ENCODE data around the gene MAN1A1.

MAN1A1 gene

DNA sequence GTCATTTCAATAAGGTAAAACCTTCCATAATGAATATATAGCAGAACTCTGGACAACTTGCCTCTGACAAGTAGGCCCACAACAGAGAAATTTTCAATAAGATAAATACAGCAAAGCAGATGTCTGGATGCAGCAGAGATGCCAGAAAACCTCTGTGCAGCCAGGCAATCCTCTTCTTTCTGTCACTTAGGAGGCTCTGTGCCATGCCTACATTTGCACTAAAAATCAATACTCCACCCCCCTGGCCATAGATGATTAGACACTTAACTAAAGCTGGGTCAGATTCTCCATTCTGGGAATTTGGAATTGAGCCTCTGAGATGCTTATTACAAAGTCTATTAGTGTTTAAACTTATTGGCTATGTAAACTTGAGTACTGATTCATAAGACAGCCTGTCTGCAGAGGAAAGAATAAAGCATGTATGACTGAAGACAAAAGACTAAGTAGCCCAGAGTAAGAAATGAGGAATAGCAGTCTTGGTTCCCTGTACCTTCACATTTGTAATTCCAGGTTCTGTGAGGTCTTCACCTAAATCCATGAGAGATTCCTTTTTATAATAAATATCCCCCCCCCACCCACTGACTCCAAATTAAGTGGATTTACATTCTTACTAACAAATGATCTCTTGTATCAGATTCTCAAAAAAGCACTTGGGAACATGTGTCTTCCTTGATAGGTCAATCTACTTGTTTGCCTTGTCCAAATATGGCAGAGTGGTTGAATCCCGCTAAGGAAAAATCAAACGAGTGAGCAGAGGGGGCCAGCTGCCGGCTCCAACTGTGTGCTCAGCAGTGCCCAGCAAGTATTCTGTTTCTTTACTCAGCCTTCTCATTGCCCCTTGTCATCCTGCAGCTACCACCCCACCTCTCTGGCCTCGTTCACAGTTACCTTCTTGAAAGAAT lies 20.4 kb downstream of the MAN1A1 start:
- H3K4me3 ChIP-seq (ENCODE audit: low read length), result no peak overlapping the region
- H3F3A ChIP-seq (ENCODE audit: insufficient read depth, low read length), result 0 out of 2 replicates have a peak, but pooled peaks cover 3% of the 10 kb centered on the region
- no peak for DNase-seq
- H3K4me1 ChIP-seq (ENCODE audit: low read length), result peaks cover 33% of the 10 kb centered on the region
- H3K9me3 ChIP-seq (replicated peaks; ENCODE audit: insufficient read depth, low read length), result no peaks in the 10 kb centered on the region
- no peak overlapping the region for H3K9ac ChIP-seq (ENCODE audit: low read length)
- H3K79me2 ChIP-seq (ENCODE audit: low read length), result peaks cover 98% of the 10 kb centered on the region
- H2AFZ ChIP-seq (ENCODE audit: low read length), result no peak overlapping the region
- no peaks in the 10 kb centered on the region for H3K9me2 ChIP-seq (replicated peaks; ENCODE audit: insufficient read depth, low read length)
- TF ChIP-seq EZH2phosphoT487 (IDR thresholded peaks at IDR 0.05; ENCODE audit: low read length) (no peak), EZH2 (optimal IDR thresholded peaks at IDR 0.05; ENCODE audit: low read depth, low read length) (no peak)
- TF ChIP-seq, protein P1, sequence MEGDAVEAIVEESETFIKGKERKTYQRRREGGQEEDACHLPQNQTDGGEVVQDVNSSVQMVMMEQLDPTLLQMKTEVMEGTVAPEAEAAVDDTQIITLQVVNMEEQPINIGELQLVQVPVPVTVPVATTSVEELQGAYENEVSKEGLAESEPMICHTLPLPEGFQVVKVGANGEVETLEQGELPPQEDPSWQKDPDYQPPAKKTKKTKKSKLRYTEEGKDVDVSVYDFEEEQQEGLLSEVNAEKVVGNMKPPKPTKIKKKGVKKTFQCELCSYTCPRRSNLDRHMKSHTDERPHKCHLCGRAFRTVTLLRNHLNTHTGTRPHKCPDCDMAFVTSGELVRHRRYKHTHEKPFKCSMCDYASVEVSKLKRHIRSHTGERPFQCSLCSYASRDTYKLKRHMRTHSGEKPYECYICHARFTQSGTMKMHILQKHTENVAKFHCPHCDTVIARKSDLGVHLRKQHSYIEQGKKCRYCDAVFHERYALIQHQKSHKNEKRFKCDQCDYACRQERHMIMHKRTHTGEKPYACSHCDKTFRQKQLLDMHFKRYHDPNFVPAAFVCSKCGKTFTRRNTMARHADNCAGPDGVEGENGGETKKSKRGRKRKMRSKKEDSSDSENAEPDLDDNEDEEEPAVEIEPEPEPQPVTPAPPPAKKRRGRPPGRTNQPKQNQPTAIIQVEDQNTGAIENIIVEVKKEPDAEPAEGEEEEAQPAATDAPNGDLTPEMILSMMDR (IDR thresholded peaks at IDR 0.05; ENCODE audit: low read length), result no peak
- 0 out of 2 replicates have a peak, but pooled peaks cover 3% of the 10 kb centered on the region for H3K36me3 ChIP-seq (replicated peaks; ENCODE audit: insufficient read depth, low read length)
- H3K27me3 ChIP-seq (replicated peaks; ENCODE audit: insufficient read depth, low read length), result no peaks in the 10 kb centered on the region
- H3K4me2 ChIP-seq (ENCODE audit: low read depth, low read length), result peak overlapping the region; percentile 25
- H3K27ac ChIP-seq (ENCODE audit: low read length), result no peak overlapping the region; the same call in 1 of the 2 replicates
- peaks cover 7% of the 10 kb centered on the region; the same call in 1 of the 2 replicates for H4K20me1 ChIP-seq (ENCODE audit: insufficient read depth, low read length)

DNA sequence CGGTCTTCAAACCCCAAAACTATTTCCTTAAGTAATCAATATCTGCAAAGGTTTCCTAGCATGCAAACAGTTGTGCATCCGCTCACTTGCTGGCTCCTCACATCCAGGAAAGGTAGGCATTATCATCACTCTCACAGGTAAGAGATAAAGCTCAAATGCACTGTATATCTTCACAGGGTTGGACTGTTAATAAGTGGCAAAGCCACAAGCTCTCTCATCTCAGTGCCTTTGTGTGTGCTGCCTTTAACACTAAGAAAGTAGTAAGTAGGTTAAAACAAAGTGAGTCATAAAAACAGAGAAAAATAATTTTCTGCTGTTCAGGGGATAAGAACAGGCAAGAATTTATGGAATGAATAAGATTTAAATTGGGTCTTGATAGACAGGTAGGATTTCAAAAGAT lies 21.3 kb downstream of the MAN1A1 start:
- Histone ChIP-seq H3K4me2 (ENCODE audit: low read depth, low read length) (peak overlapping the region; percentile 25; the same call in 1 of the 2 replicates), H3K4me3 (ENCODE audit: low read length) (no peak overlapping the region), H2AFZ (ENCODE audit: low read length) (no peak overlapping the region), H3K9me3 (replicated peaks; ENCODE audit: insufficient read depth, low read length) (no peaks in the 10 kb centered on the region), H3K27ac (ENCODE audit: low read length) (peak overlapping the region; percentile 41; the same call in 1 of the 2 replicates), H3F3A (ENCODE audit: insufficient read depth, low read length) (0 out of 2 replicates have a peak, but pooled peaks cover 3% of the 10 kb centered on the region), H3K9ac (ENCODE audit: low read length) (no peak overlapping the region), H3K36me3 (replicated peaks; ENCODE audit: insufficient read depth, low read length) (0 out of 2 replicates have a peak, but pooled peaks cover 3% of the 10 kb centered on the region), H3K9me2 (replicated peaks; ENCODE audit: insufficient read depth, low read length) (no peaks in the 10 kb centered on the region), H3K4me1 (ENCODE audit: low read length) (peaks cover 33% of the 10 kb centered on the region), H4K20me1 (ENCODE audit: insufficient read depth, low read length) (peaks cover 7% of the 10 kb centered on the region; the same call in 1 of the 2 replicates), H3K27me3 (replicated peaks; ENCODE audit: insufficient read depth, low read length) (no peaks in the 10 kb centered on the region), H3K79me2 (ENCODE audit: low read length) (peaks cover 98% of the 10 kb centered on the region)
- no peak for TF ChIP-seq EZH2phosphoT487 (IDR thresholded peaks at IDR 0.05; ENCODE audit: low read length)
- TF ChIP-seq EZH2 (optimal IDR thresholded peaks at IDR 0.05; ENCODE audit: low read depth, low read length), result no peak
- TF ChIP-seq, protein P1 (IDR thresholded peaks at IDR 0.05; ENCODE audit: low read length), result no peak
- DNase-seq, result no peak

DNA sequence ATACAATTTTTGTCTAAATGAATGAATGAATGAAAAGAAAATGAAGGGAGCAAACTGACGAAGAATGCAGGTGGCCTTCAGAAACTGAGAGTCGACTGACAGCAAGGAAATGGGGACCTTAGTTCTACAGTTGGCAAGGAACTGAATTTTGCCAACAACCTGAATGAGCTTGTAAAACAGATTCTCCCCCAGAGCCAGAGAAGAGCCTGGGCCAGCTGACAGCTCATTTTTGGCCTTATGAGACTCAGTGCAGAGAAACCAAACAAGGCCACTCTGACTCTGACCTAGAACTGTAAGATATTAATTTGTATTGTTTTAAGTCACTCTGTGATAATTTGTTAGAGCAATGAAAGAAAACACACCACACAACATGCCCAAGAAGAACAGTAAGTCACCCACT lies 21.8 kb downstream of the MAN1A1 start:
- Histone ChIP-seq H3K9ac (ENCODE audit: low read length) (no peak overlapping the region), H3K4me1 (ENCODE audit: low read length) (peaks cover 33% of the 10 kb centered on the region), H2AFZ (ENCODE audit: low read length) (no peak overlapping the region), H3K79me2 (ENCODE audit: low read length) (peaks cover 98% of the 10 kb centered on the region), H3K36me3 (replicated peaks; ENCODE audit: insufficient read depth, low read length) (0 out of 2 replicates have a peak, but pooled peaks cover 3% of the 10 kb centered on the region), H3K9me3 (replicated peaks; ENCODE audit: insufficient read depth, low read length) (no peaks in the 10 kb centered on the region), H3K9me2 (replicated peaks; ENCODE audit: insufficient read depth, low read length) (no peaks in the 10 kb centered on the region), H3K4me3 (ENCODE audit: low read length) (no peak overlapping the region), H4K20me1 (ENCODE audit: insufficient read depth, low read length) (peaks cover 7% of the 10 kb centered on the region; the same call in 1 of the 2 replicates), H3F3A (ENCODE audit: insufficient read depth, low read length) (0 out of 2 replicates have a peak, but pooled peaks cover 3% of the 10 kb centered on the region), H3K27me3 (replicated peaks; ENCODE audit: insufficient read depth, low read length) (no peaks in the 10 kb centered on the region), H3K27ac (ENCODE audit: low read length) (peak overlapping the region; percentile 41; the same call in 1 of the 2 replicates), H3K4me2 (ENCODE audit: low read depth, low read length) (0 out of 2 replicates have a peak overlapping the region, but pooled peaks have one; percentile 25)
- DNase-seq, result peak; percentile 47
- TF ChIP-seq EZH2 (optimal IDR thresholded peaks at IDR 0.05; ENCODE audit: low read depth, low read length) (no peak), EZH2phosphoT487 (IDR thresholded peaks at IDR 0.05; ENCODE audit: low read length) (no peak)
- TF ChIP-seq, protein P1 (IDR thresholded peaks at IDR 0.05; ENCODE audit: low read length), result no peak

Data from MM.1S (cell line).